Activated naive CD4-positive, alpha-beta T cell treated with anti-CD3 and anti-CD28 coated beads, Interleukin-2, amount 50 U/mL, for 16 hours (primary cell): Measurements from ENCODE around the gene DRC1.

Experiments
- DNase-seq: peaks from one replicate; pipeline ENCODE4 v3.0.0-alpha.2; 2020

Gene DRC1

DNA sequence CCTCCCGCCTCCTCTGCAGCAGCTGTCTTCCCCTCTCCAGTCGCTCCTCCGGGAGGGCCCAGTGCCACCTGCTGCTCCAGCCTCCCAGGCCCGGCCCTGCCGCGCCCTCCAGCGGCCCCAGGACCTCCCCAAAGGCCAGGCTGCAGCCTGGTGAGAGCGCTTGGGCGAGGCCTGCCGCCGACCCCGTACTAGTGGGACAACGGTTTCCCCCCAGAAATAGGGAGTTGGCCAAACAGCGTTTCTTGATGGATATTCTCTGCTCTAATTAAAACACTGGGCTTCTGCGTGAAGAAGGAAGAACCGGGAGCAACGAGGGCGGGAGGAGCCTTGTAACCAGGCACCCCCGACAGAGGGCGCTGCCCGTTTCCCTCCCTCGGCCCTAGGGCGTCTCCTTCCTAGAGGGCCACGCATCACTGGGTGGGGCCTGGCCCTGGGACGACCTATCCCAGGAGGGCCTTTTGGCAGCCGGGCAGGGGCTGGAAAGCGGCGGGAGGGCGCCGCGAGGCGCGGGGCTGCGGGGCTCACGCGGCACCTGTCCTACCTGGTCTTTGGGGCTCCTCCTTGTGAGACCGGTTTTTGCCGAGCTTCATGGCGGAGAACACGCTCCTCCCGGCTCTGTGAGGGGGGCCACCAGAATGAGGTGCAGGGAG is 101.6 kb downstream of the DRC1 start:
- DNase-seq: peak; percentile 86

DNA sequence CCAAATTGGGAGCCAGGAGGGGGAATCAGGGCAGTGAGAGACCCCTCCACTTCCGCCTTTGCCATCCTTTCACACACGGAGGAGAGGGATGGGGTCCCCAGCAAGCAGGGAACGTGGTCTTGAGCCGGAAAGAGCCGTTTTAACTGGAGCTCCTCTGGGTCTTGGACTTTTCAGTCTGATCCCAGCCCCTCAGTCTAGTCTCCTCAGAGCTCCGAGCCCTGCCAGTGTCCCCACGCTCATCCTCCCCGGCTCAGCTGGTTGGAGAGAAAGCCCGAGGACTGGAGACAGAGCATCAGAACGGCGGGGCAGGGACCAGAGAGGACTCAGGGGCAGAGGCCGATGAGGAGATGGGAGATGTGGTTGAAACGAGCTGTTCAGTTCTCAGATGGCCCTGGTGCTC is 102.3 kb downstream of the DRC1 start:
- no peak for DNase-seq

DNA sequence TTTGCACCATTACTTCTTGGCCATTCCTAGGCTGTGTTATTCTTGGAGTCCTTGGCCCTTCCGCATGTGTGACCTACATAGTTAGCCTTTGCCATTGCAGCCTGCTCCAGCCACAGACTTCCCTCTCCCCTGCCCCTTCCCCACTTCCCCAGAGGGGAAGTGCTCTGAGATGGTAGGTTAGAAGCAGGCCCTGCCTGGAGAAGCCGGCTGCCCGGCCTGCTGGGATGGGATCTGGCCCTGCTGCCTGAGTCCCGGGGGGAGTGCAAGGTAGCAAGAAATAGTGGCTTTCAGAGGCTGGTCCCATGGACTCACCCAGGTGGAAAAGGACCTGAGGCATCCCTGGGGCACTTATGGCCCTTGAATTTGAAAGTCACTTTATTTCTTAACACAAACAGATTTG is 104.6 kb downstream of the DRC1 start:
- no peak for DNase-seq
